D721Med (cell line): ENCODE data around the gene KRT81.
"Not testable (repeated sequence)": the region's sequence is repeated elsewhere in the genome, so short reads cannot be mapped to it uniquely, and the experiment has no call there.

Source experiments
- DNase-seq: peaks from one replicate; pipeline ENCODE4 v3.0.0; 2011; ENCODE audit warnings: low spot score; ENCODE audit not compliant: insufficient read length
- FAIRE-seq: peaks from 2 replicates; lab custom pipeline; 2011; peaks lifted over from hg19 to GRCh38; lab: Jason Lieb, UNC
- CTCF ChIP-seq: IDR thresholded peaks from 2 replicates; pipeline ENCODE4 v1.5.1; 2012; ENCODE audit warnings: mild to moderate bottlenecking, control low read depth; ENCODE audit not compliant: insufficient read depth; ENCODE audit errors: missing control alignments

The KRT81 gene

GRCh38 chr12:52245259-52245961, 45.9 kb downstream of the KRT81 start:
- TF ChIP-seq CTCF: no peak
- FAIRE-seq (no peak), DNase-seq (no peak)

- DNase-seq: no peak
- TF ChIP-seq CTCF: no peak
- no peak for FAIRE-seq
Observed at GRCh38 chr12:52244615-52244994, 46.7 kb downstream of the KRT81 start.

DNA sequence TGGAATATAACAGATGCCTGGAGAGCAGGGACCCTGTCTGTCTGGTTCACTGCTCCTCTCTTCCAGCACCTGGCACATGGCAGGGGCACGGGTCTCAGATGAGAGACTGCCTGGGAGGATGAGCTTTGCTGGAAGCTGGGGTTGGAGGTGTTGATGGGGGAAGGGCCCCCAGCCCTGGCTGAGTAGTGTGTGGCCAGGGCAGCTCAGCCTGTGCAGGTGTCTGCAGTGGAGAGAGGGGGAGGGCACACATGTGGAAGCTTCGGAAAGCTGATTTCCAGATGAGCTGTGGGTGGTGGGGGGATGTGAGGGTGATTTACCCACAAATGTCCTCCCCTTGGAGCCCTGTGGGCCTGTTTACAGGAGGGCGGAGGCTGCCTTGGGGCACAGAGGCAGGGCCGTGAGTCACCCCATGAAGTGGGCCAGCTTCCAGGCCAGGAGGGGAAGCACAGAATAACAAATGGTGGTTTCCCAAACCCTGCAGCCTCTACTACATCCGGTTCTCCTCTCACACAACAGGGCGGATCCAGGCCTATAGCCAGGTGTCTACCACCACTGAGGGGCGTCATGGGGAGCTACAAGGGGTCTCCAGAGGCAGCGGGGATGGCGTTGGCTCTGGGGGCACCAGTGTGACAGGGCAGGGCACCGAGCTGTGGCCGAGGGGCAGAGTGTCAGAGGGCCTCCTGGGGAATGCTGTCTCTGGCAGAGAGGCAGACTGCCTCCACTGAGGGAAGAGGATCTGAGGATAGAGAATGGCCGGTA, 47.3 kb downstream of the KRT81 start:
- FAIRE-seq (no peak), DNase-seq (no peak)

GRCh38 chr12:52243259-52243855, 48.0 kb downstream of the KRT81 start:
- DNase-seq: no peak
- no peak for TF ChIP-seq CTCF
- no peak for FAIRE-seq

More for the DNA sequence above, 47.3 kb downstream of the KRT81 start:
- TF ChIP-seq CTCF: no peak

- no peak for FAIRE-seq
- no peak for TF ChIP-seq CTCF
- DNase-seq: no peak
Observed at GRCh38 chr12:52242442-52243258, 48.7 kb downstream of the KRT81 start.

DNA sequence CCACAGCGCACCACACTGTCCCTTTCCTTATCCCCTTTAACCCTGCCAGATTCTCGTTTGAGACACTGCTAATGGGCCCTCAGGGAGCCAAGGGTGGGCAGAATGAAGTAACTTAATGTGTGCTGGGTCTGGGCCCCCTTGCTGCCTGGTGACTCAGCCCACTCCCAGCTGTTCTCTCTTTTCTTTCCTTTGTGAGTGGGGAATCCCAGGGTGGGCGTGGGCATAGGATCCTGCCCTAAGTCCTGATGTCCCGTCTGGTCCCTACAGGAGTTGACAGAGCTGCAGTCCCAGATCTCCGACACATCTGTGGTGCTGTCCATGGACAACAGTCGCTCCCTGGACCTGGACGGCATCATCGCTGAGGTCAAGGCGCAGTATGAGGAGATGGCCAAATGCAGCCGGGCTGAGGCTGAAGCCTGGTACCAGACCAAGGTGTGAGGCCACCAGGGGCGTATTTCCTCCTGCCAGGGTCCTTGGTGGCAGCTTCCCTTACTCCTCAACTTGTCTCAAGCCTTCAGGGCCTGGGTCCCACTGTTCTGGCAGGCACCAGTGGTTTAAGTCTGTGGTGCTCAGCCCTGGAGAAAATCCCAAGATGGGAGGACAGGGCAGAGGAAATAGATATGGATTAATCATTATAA, 50.0 kb downstream of the KRT81 start:
- FAIRE-seq (no peak), DNase-seq (no peak)
- no peak for TF ChIP-seq CTCF

- DNase-seq, FAIRE-seq: not testable (repeated sequence)
Observed at GRCh38 chr12:52240247-52240646, 51.1 kb downstream of the KRT81 start.
